Fibroblast of peridontal ligament (primary cell): Measurements from ENCODE around the gene HNRNPU.

Experiments used
- DNase-seq: peaks from one replicate; pipeline ENCODE4 v3.0.0-alpha.2; 2010; ENCODE audit errors: extremely low read depth

The HNRNPU gene

GRCh38 chr1:244864253-244865027, at the start of gene HNRNPU:
HNRNPU (minus strand) TSS chr1:244864543; CDS start chr1:244864307, 236 bp downstream.
- DNase-seq = peak; percentile 96

- no peak for DNase-seq
Measured at GRCh38 chr1:244913806-244914205, 49.5 kb upstream of the HNRNPU start.

- no peak for DNase-seq
Measured at GRCh38 chr1:244904119-244904518, 39.8 kb upstream of the HNRNPU start.

GRCh38 chr1:244901400-244902015, 37.2 kb upstream of the HNRNPU start:
- peak; percentile 12 for DNase-seq

- no peak for DNase-seq
Measured at GRCh38 chr1:244897476-244898254, 33.3 kb upstream of the HNRNPU start.

- DNase-seq = peak; percentile 87
Measured at GRCh38 chr1:244896550-244896949, 32.2 kb upstream of the HNRNPU start.

- no peak for DNase-seq
Measured at GRCh38 chr1:244893836-244894235, 29.5 kb upstream of the HNRNPU start.

- no peak for DNase-seq
Measured at GRCh38 chr1:244887281-244887680, 22.9 kb upstream of the HNRNPU start.

- DNase-seq = no peak
Measured at GRCh38 chr1:244881552-244882280, 17.4 kb upstream of the HNRNPU start.

- DNase-seq = no peak
Measured at GRCh38 chr1:244878681-244879080, 14.3 kb upstream of the HNRNPU start.

GRCh38 chr1:244876228-244876910, 12.0 kb upstream of the HNRNPU start:
- no peak for DNase-seq

GRCh38 chr1:244874974-244875579, 10.7 kb upstream of the HNRNPU start:
- no peak for DNase-seq

GRCh38 chr1:244869950-244870349, 5.6 kb upstream of the HNRNPU start:
- DNase-seq = no peak

- no peak for DNase-seq
Measured at GRCh38 chr1:244869364-244869827, 5.1 kb upstream of the HNRNPU start.

- no peak for DNase-seq
Measured at GRCh38 chr1:244868484-244869363, 4.4 kb upstream of the HNRNPU start.

GRCh38 chr1:244866355-244866754, 2.0 kb upstream of the HNRNPU start:
- DNase-seq = no peak

- no peak for DNase-seq
Measured at GRCh38 chr1:244865820-244866219, 1.5 kb upstream of the HNRNPU start.

GRCh38 chr1:244865028-244865371, 657 bp upstream of the HNRNPU start:
- DNase-seq = no peak

- DNase-seq = no peak
Measured at GRCh38 chr1:244863491-244864252, 671 bp downstream of the HNRNPU start.
